Measurements from ENCODE around the gene MBTPS1. TPM values are rescaled to one million over a fixed set of nuclear protein-coding genes. Genes with fewer than 3 reads are reported as not detected.

MBTPS1 gene
- polyA plus RNA-seq, 5 donors, result 103 to 123 (median 112) TPM

- no peak for DNase-seq
Measured at GRCh38 chr16:84039696-84040095, 77.0 kb downstream of the MBTPS1 start.

GRCh38 chr16:84038469-84038868 is 78.3 kb downstream of the MBTPS1 start:
- no peak for DNase-seq

- no peak for DNase-seq
Measured at GRCh38 chr16:84036982-84037425, 79.7 kb downstream of the MBTPS1 start.

DNA sequence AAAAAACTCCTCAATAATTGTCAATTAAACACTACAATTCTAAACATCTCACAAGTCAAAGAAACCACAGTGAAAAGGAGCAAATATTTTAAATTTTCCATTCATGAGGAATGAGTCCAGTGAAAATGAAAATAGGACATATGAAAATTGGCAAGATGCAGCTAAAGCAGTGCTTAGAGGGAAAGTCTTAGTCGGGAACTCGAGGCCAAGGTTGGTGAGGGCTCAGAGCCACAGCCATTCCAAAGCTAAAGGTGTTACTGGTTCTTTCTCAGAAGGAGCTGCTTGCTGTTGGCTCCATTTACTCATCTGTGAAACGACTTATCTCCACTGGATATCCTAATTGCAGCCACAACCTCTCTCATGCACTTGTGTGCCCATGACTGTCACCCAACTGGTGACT is 80.6 kb downstream of the MBTPS1 start:
- DNase-seq, result no peak

DNA sequence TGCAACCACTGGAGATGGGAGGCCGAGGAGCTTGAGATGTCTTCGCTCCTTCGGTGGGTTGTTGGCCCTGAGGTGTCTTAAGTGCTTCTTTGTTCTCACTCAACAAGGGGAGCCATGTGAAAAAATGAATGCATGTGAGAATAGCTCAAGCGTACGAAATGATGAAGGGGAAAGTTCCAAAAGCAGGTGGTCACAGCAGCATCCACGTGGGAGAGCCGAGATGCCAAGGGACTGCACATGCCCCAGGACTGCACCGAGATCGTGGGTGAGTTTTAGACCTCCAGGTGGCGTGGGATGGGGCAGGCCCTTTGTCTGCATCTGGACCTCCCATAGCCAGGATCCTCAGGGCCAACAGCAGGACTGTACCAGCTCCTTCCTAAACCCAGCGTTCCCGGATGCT is 82.2 kb downstream of the MBTPS1 start:
- DNase-seq, result no peak

DNA sequence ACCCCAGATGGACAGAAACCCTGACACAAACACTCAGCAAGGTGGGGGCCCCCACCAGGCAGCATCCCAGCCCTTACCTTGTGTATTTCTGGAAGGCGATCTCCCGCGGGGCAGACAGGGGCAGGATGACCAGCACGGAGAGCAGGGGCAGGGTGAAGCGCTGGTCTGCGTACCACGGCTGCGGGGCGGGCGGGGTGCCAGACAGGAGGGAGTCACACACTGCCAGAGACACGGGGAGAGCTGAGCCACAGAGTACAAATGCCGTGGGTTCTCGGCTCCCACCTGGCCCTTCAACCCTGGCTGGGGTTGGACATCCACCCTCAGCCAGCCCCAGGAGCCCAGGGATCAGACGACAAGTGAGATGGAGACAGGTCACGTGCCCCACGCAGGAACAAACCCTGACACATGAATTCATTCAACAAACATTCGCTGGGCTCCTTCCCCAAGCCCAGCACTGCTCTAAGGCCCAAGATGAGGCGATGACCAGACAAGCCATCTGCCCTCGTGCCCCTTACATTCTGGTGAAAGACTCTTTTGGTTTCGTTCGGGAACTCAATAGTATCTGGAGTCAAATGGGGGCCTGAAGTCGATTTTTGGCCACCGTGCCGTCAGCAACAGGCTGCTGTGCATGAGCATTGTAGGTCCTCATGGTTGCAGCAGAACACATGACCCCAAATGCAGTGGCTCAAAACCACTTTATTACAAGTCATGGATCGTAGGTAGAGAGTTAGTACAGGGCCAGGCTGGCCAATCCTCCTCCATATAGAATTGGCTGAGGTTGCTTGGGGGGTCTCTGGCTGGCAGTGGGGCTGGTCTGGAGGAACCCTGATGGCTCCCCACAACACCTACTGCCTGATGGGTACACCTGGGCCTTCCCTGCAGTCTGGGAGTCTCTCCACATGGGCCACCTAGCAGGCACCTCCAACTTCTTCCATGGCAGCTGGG is 83.2 kb downstream of the MBTPS1 start:
- DNase-seq, result no peak

DNA sequence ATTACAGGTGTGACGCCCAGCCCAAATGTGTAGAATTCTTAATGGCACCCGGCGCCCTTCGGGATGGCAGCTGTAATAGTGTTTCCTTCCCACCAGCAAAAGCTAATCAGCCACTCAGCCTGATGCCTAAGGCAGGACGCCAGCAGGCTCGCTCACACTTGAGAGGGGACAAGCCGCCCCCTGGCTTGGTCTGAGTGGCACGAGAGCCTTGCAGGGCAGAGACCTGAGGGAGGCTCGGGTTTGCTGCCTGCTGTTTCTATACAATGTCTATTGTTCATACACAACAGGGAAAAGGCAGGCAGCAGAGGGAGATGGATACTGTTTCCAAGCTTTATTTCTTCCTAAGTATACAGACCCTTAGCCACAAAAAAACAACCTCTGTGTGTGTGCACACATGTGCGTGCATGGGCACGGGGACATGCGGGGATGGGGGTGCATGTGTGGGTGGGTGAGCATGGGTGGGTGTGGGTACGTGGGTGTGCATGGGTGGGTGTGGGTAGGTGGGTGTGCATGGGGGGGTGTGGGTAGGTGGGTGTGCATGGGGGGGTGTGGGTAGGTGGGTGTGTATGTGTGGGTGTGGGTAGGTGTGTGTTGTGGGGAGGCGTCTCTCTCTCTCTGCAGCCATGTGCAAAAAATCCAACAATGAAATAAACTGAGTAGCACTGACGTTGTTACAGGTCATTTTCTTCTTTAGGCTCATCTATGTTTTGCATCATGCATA is 84.1 kb downstream of the MBTPS1 start:
- no peak for DNase-seq

- no peak for DNase-seq
Measured at GRCh38 chr16:84031556-84031955, 85.2 kb downstream of the MBTPS1 start.

- DNase-seq, result no peak
Measured at GRCh38 chr16:84029297-84030047, 87.3 kb downstream of the MBTPS1 start.

GRCh38 chr16:84027625-84028024 is 89.1 kb downstream of the MBTPS1 start:
- no peak for DNase-seq

DNA sequence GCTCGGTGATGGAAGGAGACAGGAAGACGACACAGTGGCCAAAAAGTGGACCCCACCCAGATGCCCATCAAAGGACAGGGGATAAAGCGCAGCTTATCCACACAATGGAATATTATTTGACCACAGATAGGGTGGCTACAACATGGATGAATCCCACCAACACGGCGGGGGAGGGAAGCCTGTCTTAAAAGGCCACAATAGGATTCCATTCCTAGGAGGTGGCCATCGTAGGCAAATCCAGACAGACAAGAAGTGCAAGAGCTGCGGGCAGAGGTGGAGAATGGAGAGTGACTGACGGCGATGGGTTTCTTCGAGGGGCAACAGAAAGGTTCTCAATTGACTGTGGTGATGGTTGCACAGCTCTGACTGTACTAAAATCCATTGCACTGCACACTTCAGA is 90.1 kb downstream of the MBTPS1 start:
- DNase-seq, result no peak

DNA sequence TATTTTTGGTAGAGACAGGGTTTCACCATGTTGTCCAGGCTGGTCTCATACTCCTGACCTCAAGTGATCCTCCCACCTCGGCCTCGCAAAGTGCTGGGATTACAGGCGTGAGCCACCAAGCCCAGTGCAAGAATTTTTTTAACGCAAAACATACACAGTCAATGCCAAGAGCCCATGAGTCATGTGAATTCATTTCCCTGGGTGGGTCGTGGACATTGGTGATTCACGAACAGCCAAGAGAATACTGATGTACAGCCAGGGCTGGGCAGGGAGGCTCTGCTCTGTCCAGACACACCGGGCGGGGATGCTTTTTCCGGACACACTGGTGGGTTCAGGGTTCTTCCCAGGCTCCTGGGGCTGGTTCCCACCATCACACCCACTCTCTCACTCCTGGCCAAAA is 91.9 kb downstream of the MBTPS1 start:
- no peak for DNase-seq

DNA sequence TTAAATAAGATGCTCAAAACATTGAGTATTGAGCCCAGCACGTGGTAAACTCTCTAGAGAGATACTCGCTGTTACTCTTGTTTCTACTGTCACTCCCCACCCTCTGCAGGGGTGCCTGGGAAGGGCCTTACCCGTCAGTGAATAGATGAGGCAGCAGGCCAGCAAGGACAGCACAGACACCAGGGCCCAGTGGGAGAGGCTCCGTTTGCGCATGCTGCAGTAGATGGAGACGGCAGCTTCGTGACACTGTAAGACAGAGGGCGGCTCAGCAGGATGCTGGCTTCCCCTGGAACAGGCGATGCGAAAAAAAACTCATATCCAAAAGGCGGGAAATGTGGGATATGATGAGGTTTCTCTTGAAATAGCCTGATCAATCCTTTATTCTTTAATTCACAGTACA is 94.1 kb downstream of the MBTPS1 start:
- DNase-seq, result no peak

DNA sequence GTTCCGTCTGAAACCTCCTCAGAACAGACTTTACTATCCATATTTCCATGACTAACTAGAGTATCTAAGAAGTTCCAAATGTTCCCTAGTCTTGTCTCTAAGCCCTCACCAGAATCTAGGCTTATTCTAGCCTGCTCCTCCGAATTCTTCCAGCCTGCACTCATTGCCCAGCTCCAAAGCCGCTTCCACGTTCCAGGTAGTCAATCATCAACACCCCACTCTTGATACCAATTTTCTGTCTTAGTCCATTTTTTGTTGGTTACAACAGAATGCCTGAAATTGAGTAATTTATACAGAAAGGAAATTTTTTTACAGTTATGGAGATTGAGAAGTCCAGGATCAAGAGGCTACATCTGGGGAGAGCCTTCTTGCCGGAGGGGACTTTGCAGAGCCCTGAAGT is 95.3 kb downstream of the MBTPS1 start:
- no peak for DNase-seq

- DNase-seq, result no peak
Measured at GRCh38 chr16:84020353-84020752, 96.4 kb downstream of the MBTPS1 start.

- DNase-seq, result no peak
Measured at GRCh38 chr16:84018710-84019109, 98.0 kb downstream of the MBTPS1 start.

GRCh38 chr16:84016477-84016876 is 100.3 kb downstream of the MBTPS1 start:
- DNase-seq, result no peak

- DNase-seq, result no peak
Measured at GRCh38 chr16:84015399-84015798, 101.3 kb downstream of the MBTPS1 start.

DNA sequence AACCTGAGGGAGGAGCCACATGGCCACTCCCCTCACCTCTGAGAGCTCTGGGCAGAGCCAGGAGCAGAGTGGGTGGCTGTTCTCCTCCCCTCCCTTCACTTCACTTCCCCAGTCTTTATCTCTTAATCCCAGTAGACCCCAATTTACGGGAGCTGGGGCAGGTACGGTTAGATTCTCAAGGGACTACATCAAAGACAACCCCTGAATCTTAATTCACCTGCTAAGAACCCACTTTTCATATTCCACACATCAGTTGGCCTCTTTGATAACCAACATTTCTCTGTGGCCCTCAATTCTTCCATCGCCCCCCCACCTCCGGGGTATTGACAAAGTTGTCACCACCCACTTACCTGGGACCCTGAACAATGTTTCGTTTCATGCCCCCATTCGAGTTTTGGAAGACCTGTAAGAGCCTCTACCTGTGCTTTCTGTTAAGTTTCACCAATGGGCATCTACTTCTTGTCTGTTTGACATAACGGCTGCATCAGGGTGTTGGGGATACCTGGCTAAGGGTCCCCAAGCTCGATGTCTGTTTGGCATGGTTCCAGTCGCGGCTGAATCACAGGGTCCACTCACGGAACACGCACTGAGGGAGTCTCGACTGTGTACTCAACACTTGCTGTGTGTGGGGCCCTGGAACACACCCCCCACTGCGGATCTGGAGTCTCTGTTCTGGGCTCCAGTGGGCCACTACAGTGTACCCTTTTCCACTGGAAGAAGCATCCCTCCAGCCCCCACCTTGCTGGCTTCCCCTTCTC is 102.0 kb downstream of the MBTPS1 start:
- DNase-seq, result no peak

GRCh38 chr16:84013787-84014569 is 102.8 kb downstream of the MBTPS1 start:
- DNase-seq, result peak; percentile 12 to 15

- DNase-seq, result no peak
Measured at GRCh38 chr16:84009282-84009681, 107.5 kb downstream of the MBTPS1 start.
